SK-N-DZ (cell line): ENCODE data around the gene MT1A. TPM values are rescaled to one million over a fixed set of nuclear protein-coding genes. Genes with fewer than 3 reads are reported as not detected.

Experiments
- DNase-seq: peaks from one replicate; pipeline ENCODE4 v3.0.0-alpha.2; 2015; ENCODE audit warnings: low spot score
- polyA plus RNA-seq, 2 experiments: library from polyadenylated mRNA; depleted of rRNA; stranded (reverse); fragments of >200 nt; gene quantifications; 2 replicates each; pipeline ENCODE4 v1.2.3, GENCODE V29; 2014

Gene MT1A
- not detected in 2 replicates for polyA plus RNA-seq (2014; cell fraction: cytosol; rRNA removed)
- polyA plus RNA-seq (2014; cell fraction: nucleus; rRNA removed) = not detected in 2 replicates

GRCh38 chr16:56637814-56638750 is at the start of gene MT1A:
Gene MT1A, plus strand, starts transcription at chr16:56638666. Its CDS starts 73 bp downstream, at chr16:56638739.
- DNase-seq = no peak

GRCh38 chr16:56588781-56589140 is 49.7 kb upstream of the MT1A start:
- no peak for DNase-seq

GRCh38 chr16:56589141-56590039 is 49.1 kb upstream of the MT1A start, which contains the start of gene MT3:
Gene MT3, plus strand, starts transcription at chr16:56589528. Its CDS starts 63 bp downstream, at chr16:56589591.
- DNase-seq = no peak

- no peak for DNase-seq
Observed at GRCh38 chr16:56591377-56592060, 46.9 kb upstream of the MT1A start.

GRCh38 chr16:56593573-56594291 is 44.7 kb upstream of the MT1A start:
- no peak for DNase-seq

GRCh38 chr16:56594292-56594619 is 44.2 kb upstream of the MT1A start:
- DNase-seq = no peak

- peak; percentile 33 for DNase-seq
Observed at GRCh38 chr16:56600398-56600999, 38.0 kb upstream of the MT1A start.

- no peak for DNase-seq
Observed at GRCh38 chr16:56601325-56601724, 37.1 kb upstream of the MT1A start.

GRCh38 chr16:56603589-56603988 is 34.9 kb upstream of the MT1A start:
- peak; percentile 41 for DNase-seq

- DNase-seq = no peak
Observed at GRCh38 chr16:56604966-56605365, 33.5 kb upstream of the MT1A start.

- DNase-seq = no peak
Observed at GRCh38 chr16:56605475-56605874, 33.0 kb upstream of the MT1A start.

GRCh38 chr16:56606071-56606475 is 32.4 kb upstream of the MT1A start:
- DNase-seq = no peak

- DNase-seq = no peak
Observed at GRCh38 chr16:56606476-56607108, 31.9 kb upstream of the MT1A start.

- no peak for DNase-seq
Observed at GRCh38 chr16:56607109-56607618, 31.3 kb upstream of the MT1A start.

GRCh38 chr16:56607675-56608042 is 30.8 kb upstream of the MT1A start:
- no peak for DNase-seq

GRCh38 chr16:56608043-56608875 is 30.2 kb upstream of the MT1A start, which contains the start of gene MT2A:
Gene MT2A, plus strand, starts transcription at chr16:56608584. Its CDS starts 72 bp downstream, at chr16:56608656.
- peak; percentile 85 for DNase-seq

GRCh38 chr16:56608876-56609462 is 29.5 kb upstream of the MT1A start:
- DNase-seq = no peak

GRCh38 chr16:56609463-56609921 is 29.0 kb upstream of the MT1A start:
- DNase-seq = no peak
